GM19025 (cell line): ENCODE data around the gene LMO7.
A peak's percentile ranks its signal among the peaks of the same experiment; 100 is the strongest.

Experiments
- ATAC-seq: cut with Tn5 transposase; IDR thresholded peaks from one replicate; pipeline ENCODE4 v1.9.1; 2021; ENCODE audit warnings: mild to moderate bottlenecking, low read depth, moderate library complexity; ENCODE audit not compliant: unreplicated experiment

The LMO7 gene

GRCh38 chr13:75872980-75873379 is 236.8 kb downstream of the LMO7 start:
- ATAC-seq, result no peak

- no peak for ATAC-seq
These were observed 237.4 kb downstream of the LMO7 start for GRCh38 chr13:75873494-75873893.

GRCh38 chr13:75875450-75875849 is 239.3 kb downstream of the LMO7 start:
- no peak for ATAC-seq

GRCh38 chr13:75876142-75877050 is 240.3 kb downstream of the LMO7 start:
- peak; percentile 87 for ATAC-seq

- no peak for ATAC-seq
These were observed 240.9 kb downstream of the LMO7 start for GRCh38 chr13:75877071-75877470.

- no peak for ATAC-seq
These were observed 243.5 kb downstream of the LMO7 start for GRCh38 chr13:75879656-75880055.

GRCh38 chr13:75881109-75881775 is 245.1 kb downstream of the LMO7 start:
- ATAC-seq, result no peak

GRCh38 chr13:75882261-75882660 is 246.1 kb downstream of the LMO7 start:
- no peak for ATAC-seq

GRCh38 chr13:75889427-75889826 is 253.3 kb downstream of the LMO7 start:
- ATAC-seq, result no peak

- ATAC-seq, result no peak
These were observed 259.0 kb downstream of the LMO7 start for GRCh38 chr13:75895168-75895567.

- ATAC-seq, result no peak
These were observed 260.1 kb downstream of the LMO7 start for GRCh38 chr13:75896271-75896670.

- no peak for ATAC-seq
These were observed 261.3 kb downstream of the LMO7 start for GRCh38 chr13:75897386-75897785.

- no peak for ATAC-seq
These were observed 265.4 kb downstream of the LMO7 start for GRCh38 chr13:75901501-75901900.

GRCh38 chr13:75902166-75903104 is 266.3 kb downstream of the LMO7 start:
- no peak for ATAC-seq

GRCh38 chr13:75904012-75904411 is 267.9 kb downstream of the LMO7 start:
- ATAC-seq, result no peak

GRCh38 chr13:75906315-75906714 is 270.2 kb downstream of the LMO7 start:
- ATAC-seq, result no peak

- ATAC-seq, result no peak
These were observed 270.9 kb downstream of the LMO7 start for GRCh38 chr13:75907044-75907443.

- ATAC-seq, result no peak
These were observed 272.0 kb downstream of the LMO7 start for GRCh38 chr13:75908141-75908540.
